Choroid plexus epithelial cell (primary cell): Measurements from ENCODE around the gene KLHDC10.
"Not testable (repeated sequence)": the region's sequence is repeated elsewhere in the genome, so short reads cannot be mapped to it uniquely, and the experiment has no call there.

Source experiments
- DNase-seq: peaks from one replicate; pipeline ENCODE4 v3.0.0-alpha.2; 2010; ENCODE audit warnings: low read depth
- H3K4me3 ChIP-seq: 2 replicates; pipeline ENCODE4 v1.5.1; 2011; ENCODE audit warnings: low read depth, mild to moderate bottlenecking, control low read depth, low read length, moderate library complexity
- CTCF ChIP-seq: conservative IDR thresholded peaks from 2 replicates; pipeline ENCODE4 v1.5.1; 2011; ENCODE audit warnings: low read depth, mild to moderate bottlenecking, control low read depth, inconsistent platforms, low read length, moderate library complexity

The KLHDC10 gene

GRCh38 chr7:130084037-130084875, 13.9 kb downstream of the KLHDC10 start:
- peak; percentile 43 for DNase-seq
- peak; percentile 64 for TF ChIP-seq CTCF
- H3K4me3 ChIP-seq, result no peak overlapping the region

- not testable (repeated sequence) for H3K4me3 ChIP-seq, DNase-seq
Measured at GRCh38 chr7:130085235-130085634, 14.9 kb downstream of the KLHDC10 start.

DNA sequence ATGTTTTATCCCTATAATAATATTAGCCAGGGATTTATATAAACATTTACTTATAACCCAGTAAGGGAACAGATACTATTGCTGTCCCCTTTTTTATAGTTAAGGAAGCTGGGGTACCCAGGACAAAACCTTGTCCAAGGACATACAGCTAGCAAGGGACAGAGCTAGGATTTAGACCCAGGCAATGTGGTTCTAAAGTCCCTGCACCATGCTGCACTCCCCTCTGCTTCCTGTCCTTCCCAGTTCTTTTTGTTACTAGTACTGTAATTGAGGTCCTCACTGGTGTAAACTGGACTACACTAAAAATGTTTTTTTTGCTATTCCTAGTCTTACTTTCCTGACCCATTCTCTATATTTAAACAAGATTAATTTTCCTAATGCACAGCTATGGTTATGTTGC, 16.6 kb downstream of the KLHDC10 start:
- no peak for TF ChIP-seq CTCF
- no peak for DNase-seq

GRCh38 chr7:130087364-130087763, 17.0 kb downstream of the KLHDC10 start:
- H3K4me3 ChIP-seq, result no peak overlapping the region
- no peak for DNase-seq
- TF ChIP-seq CTCF, result no peak

More for the DNA sequence above, 16.6 kb downstream of the KLHDC10 start:
- H3K4me3 ChIP-seq, result no peak overlapping the region

DNA sequence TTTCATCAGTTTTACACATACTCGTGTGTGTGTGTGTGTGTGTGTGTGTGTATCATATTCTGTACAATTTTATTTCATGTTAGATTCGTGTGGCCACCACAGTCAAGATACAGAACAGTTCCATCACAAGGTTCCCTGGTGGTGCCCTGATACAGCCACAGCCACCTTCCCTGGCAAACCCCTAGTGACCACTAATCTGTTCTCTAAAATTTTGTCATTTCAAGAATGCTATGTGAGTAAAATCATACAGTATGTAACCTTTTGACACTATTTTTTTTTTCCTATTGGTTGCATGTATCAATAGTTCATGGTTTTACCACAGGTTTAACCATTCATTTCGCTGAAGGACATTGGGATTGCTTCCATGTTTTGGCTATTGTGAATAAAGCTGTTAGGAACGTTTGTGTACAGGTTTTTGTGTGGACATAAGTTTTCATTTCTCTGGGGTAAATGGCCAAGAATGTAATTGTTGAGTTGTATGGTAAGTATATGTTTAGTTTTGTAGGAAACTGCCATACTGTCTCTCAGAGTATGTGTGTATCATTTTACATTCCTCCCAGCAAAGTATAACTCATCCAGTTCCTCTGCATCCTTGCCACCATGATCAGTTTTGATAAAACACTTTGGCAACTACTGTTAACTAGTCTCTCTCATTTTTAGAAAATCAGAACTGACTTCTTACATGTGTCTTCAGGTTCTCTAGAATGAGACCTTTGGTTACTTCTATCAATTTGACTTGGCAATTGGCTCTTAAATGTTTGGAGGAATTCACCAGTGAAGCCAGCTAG, 20.6 kb downstream of the KLHDC10 start:
- TF ChIP-seq CTCF, result no peak
- no peak for DNase-seq
- no peak overlapping the region for H3K4me3 ChIP-seq

DNA sequence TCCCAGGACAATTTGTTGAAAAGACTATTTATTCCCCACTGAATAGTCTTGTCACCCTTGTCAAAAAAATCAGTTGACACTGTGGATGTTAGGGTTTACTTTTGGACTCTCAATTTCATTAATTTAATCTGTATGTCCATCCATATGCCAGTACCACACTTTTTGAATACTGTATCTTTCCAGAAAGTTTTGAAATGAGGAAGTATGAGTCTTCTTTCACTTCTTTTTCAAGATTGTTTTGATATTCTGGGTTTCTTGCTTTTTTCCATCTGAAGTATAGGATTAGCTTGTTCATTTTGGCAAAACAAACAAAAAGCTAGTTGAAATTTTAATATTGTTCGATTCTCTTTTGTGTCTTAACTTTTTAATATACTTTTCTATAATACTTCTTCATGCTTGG, 21.7 kb downstream of the KLHDC10 start:
- DNase-seq, result no peak
- no peak for TF ChIP-seq CTCF
- H3K4me3 ChIP-seq, result no peak overlapping the region

GRCh38 chr7:130092598-130092997, 22.3 kb downstream of the KLHDC10 start:
- no peak for DNase-seq
- TF ChIP-seq CTCF, result no peak

More at GRCh38 chr7:130092598-130092997, 22.3 kb downstream of the KLHDC10 start:
- H3K4me3 ChIP-seq, result no peak overlapping the region
